ENCODE results near the gene SMAD2. TPM values are rescaled to one million over a fixed set of nuclear protein-coding genes. Genes with fewer than 3 reads are reported as not detected.

SMAD2 gene
- total and polyA plus RNA-seq, 12 donors = 20.9 to 270 (median 140) TPM

- Histone ChIP-seq H3K36me3 (replicated peaks in 1 of 2) (peaks cover 0 to 24% of the 10 kb centered on the region in 2 donors), H3K27me3 (no peaks in the 10 kb centered on the region), H3K27ac (no peak overlapping the region), H3K4me1 (replicated peaks in 1 of 2) (no peaks in the 10 kb centered on the region), H3K9me3 (replicated peaks in 1 of 3) (no peaks in the 10 kb centered on the region), H3K4me3 (no peak overlapping the region)
- no peak for DNase-seq
- TF ChIP-seq CTCF (IDR thresholded peaks at IDR 0.05) (no peak), POLR2A (IDR thresholded peaks at IDR 0.05) (no peak)
- intact Hi-C loops (cut with DNase I) = no loop called here
Measured at GRCh38 chr18:47847635-47848034, 82.8 kb downstream of the SMAD2 start.

DNA sequence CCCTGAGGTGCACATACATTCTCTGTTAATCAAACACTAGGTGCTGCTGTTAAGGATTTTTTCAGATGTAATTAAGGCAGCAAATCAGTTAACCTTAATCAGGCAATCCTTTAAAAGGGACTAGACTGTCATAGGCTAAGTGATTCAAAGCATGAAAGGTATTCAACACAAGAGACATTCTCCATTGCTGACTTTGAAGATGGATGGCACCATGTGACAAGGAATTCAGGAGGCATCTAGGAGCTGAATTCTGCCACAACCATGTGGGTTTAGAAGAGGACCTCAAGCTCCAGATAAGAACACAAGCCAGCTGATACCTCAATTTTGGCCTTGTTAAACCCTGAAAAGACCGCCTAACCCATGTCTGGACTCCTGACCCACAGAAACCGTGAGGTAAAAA, 84.0 kb downstream of the SMAD2 start:
- Histone ChIP-seq H3K9me3 (replicated peaks in 1 of 3) (no peaks in the 10 kb centered on the region), H3K4me3 (no peak overlapping the region), H3K36me3 (replicated peaks in 1 of 2) (peaks cover 0 to 33% of the 10 kb centered on the region in 2 donors), H3K4me1 (replicated peaks in 1 of 2) (no peaks in the 10 kb centered on the region), H3K27ac (no peak overlapping the region), H3K27me3 (no peaks in the 10 kb centered on the region)
- TF ChIP-seq CTCF (IDR thresholded peaks at IDR 0.05) = no peak
- TF ChIP-seq POLR2A (IDR thresholded peaks at IDR 0.05) = no peak
- WGBS, 4 donors = 93 to 100% (median 98%) methylated on average over 2 of the region's 2 CpGs
- intact Hi-C loops (cut with DNase I) = no loop called here
- no peak for DNase-seq

DNA sequence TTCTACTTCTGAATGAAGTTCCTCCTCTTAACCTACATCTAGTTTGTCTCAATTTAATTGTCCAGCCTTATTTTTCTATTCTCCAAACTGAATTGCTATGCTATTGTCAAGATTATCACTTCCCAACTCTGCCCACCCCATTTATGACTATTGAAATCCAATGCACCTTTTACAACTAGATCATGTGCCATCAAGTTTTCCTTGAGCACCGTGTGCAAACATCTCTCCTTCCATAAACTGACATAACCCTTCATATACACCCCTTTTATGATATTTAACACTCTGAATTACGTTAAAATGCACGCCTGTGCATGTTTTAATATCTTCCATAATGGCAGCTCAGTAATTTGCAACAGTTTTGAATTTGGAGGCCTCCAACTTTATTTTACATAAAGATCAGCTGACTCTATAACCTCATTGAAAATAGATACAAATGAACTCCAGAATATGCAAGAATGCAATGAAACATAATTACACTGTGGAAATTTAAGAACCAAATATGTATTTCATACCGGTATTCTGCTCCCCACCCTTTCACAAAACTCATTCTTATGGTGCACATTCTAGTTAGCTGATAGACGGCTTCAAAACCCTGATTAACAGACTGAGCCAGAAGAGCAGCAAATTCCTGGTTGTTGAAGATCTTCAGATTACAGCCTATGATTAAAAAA, 85.5 kb downstream of the SMAD2 start:
- no peaks in the 10 kb centered on the region for H3K27me3 ChIP-seq
- intact Hi-C loops (cut with DNase I) = no loop called here
- WGBS, 4 donors = 98 to 99% (median 99%) methylated on average over 5 of the region's 5 CpGs
- H3K4me1 ChIP-seq (replicated peaks in 1 of 2) = no peaks in the 10 kb centered on the region
- H3K27ac ChIP-seq = no peak overlapping the region
- no peaks in the 10 kb centered on the region for H3K9me3 ChIP-seq (replicated peaks in 1 of 3)
- no peak overlapping the region for H3K4me3 ChIP-seq
- no peak for DNase-seq
- TF ChIP-seq POLR2A (IDR thresholded peaks at IDR 0.05) = no peak
- no peak for TF ChIP-seq CTCF (IDR thresholded peaks at IDR 0.05)
- peaks cover 0 to 46% of the 10 kb centered on the region in 2 donors for H3K36me3 ChIP-seq (replicated peaks in 1 of 2)

DNA sequence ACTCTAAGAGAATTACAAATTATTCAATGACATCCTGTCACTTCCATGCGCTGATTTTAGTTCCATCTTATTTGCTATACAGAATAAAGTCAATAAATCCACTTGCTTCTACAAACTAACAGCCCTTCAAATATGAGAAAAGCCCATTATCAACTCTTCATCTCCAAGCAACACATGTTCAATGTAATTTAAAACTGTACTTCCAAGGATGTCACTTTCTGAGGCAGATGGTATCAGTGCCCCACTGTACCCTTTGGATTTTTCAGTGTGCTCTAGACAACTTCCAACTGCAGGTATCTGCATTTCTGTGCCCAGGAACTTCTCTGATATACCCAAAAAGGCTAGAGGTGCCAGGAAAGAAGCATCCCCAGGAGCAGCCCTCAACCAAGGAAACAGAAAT, 87.6 kb downstream of the SMAD2 start:
- no peak for DNase-seq
- H3K27ac ChIP-seq = no peak overlapping the region
- intact Hi-C loops (cut with DNase I) = no loop called here
- peaks cover 0 to 50% of the 10 kb centered on the region in 2 donors for H3K36me3 ChIP-seq (replicated peaks in 1 of 2)
- no peaks in the 10 kb centered on the region for H3K4me1 ChIP-seq (replicated peaks in 1 of 2)
- H3K27me3 ChIP-seq = no peaks in the 10 kb centered on the region
- H3K4me3 ChIP-seq = no peak overlapping the region
- TF ChIP-seq POLR2A (IDR thresholded peaks at IDR 0.05) = no peak
- no peak for TF ChIP-seq CTCF (IDR thresholded peaks at IDR 0.05)
- no peaks in the 10 kb centered on the region for H3K9me3 ChIP-seq (replicated peaks in 1 of 3)
- 94 to 100% (median 99%) methylated on average over 1 of the region's 1 CpG for WGBS, 4 donors

Data from adrenal gland (tissue), 12 donors.